ENCODE data around the gene ABCA3.
A peak's percentile ranks its signal among the peaks of the same experiment; 100 is the strongest.
"Not testable (repeated sequence)": the region's sequence is repeated elsewhere in the genome, so short reads cannot be mapped to it uniquely, and the experiment has no call there.

The ABCA3 gene

DNA sequence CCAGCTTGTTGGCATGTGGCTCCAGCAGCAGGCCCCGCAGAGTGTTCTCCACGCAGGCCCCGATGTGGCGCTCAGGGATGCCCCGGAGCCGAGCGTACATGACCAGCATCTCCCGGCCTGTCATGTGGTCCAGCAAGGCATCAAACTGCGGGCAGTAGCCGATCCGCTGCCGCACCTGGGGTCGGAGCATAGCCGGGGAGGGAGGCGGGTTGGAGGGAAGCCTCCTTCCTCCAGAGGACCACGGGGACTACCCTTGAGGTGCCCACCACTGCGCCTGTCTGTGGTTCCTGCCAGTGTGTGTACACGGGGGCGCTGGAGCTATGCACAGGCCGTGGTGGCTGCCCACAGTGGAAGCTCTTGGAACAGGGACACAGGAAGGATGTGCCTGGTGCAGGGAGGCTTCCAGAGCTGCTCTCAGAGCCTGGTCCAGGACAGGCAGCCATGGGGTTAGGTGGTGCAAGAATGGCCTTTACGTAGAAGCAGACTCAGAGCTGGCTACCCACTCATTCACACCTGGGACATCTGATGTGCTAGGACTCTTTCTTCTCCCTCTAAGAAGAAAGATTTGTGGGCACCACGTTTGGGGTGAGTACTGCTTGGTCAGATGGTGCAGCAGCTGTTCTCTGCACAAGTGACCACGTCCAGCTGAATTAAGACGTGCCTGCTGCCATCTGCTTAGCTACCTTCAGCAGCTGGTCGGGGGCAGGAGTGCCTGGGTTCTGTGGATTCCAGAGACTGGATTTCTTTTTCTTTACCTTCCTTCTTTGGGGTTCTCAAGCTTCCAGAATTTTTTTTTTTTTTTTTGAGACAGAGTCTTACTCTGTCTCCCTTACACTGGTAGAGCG lies 61.4 kb downstream of the ABCA3 start:
- no peak for DNase-seq

DNA sequence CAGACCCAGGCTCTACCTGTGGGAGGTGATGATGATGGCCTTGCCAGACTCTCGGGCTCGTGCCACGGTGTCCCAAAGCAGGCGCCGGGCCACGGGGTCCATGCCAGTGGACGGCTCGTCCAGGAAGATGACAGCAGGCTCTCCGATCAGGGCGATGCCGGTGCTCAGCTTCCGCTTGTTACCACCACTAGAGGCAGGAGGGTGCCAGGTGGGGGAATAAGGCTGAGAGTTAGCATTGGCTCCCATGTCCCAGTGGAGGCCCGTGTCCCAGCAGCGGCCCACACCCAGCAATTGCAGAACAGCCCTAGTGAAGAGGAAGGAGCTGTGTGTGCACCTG lies 62.3 kb downstream of the ABCA3 start:
- no peak for DNase-seq

DNA sequence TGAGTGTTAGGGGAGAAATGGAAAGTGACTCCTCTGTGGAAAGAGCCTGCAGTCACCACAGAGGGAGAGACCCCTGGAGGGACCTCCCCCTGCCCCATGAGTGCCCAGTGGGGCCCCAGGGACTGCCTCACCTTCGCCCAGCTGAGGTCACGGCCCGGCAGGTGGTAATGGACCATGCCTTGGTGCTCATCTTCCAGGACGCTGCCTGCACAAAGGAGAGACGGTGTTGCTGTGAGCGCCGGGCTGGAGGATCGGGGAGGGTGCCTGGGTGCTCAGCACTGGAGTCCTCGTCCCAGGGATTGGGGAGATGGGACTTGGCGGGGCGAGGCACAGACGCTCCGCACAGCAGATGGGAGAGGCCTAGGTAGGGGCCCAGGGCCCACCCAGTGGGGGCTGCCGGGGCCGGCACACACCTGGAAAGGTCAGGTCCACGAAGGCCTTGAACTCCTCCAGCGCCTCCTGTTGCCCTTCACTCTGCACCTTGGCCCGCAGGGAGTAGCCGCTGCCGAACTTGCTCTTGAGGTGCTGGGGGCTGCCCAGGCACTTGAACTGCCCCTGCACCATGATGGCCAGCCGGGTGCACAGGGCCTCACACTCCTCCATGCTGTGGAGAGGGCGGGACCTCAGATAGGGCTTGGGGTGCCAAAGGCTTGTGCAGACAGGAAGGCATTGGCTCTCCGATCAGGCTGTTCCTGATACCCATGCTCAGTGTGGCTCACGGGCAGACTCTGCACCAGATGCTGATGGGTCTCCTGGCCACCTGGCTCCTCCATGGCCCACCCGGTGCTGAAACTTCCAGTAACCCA lies 62.9 kb downstream of the ABCA3 start:
- DNase-seq = no peak

DNA sequence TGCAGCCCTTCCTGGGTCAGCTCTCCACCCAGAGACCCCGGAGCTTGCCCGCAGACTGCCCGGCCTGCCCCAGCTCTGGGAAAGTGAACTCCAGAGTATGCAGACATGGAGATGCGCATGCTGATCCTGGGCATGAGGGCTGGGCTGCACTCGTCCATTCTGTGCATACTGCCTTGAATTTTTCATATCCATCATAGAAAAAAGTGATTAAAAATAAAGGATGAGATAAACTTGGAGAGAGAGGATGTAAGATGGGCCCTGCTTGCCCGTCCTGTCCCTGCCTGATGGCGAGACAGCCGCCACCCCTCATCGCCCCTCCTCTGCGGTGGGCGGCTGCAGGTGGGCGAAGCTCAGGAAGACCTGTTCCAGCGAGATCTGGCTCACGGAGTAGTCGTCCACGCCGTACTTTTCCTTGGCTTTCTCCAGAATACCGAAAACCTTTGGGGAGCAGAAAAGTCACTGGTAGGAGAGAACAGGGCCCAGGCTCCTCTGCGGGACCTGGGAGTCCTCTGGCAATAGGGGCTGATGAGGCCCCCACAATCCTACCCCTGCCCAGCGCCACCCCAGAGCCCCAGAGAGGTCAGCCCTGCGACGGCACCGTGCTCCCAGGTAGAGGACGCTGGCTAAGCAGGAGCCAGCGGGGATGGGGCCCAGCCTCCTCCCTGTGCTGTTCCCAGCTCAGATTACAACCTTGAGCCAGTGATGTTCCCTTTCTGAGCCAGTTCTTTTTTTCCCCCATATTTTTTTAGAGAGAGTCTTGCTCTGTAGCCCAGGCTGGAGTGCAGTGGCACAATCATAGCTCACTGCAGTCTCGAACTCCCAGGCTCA lies 63.9 kb downstream of the ABCA3 start:
- no peak for DNase-seq

DNA sequence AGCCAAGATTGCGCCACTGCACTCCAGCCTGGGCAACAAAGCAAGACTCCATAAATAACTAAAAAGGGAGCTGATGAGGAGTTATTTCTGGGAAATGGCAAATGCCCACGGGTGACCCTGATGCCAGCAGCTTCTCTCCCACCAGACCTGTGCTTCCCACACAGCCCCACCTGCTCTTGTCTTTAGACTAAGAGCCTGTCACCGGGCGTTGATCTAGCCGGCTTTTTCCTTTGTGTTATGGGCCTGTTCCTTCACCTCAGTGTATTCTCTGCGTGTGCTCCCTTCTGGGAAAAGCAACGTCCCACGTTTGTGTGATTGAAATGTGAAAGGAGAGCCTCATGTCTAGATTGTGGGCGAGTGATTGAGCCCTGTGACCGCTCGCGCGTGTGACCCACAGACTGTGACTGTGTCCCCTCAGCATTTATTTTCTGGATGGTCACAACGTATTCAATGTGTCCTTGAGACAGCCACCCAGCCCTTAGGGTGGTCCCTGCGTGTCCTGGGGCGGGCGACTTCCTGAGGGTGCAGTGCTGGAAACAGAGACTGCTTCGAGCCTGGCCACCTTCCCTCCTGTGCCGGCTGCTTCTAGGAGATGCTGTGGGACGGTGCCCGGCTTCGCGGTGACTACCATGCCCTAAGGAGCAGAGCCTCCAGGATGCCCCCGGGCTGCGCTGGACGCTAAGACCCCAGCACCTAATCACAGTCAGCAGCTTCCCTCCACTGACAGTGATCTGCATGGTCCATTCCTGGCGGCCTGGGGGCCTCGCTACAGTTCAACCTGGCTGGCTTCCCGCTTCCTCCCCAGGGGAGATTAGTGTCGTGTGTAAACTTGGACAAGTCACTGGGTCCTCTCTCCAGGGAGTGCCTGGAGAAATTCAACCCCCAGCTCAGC lies 64.8 kb downstream of the ABCA3 start:
- DNase-seq = no peak

DNA sequence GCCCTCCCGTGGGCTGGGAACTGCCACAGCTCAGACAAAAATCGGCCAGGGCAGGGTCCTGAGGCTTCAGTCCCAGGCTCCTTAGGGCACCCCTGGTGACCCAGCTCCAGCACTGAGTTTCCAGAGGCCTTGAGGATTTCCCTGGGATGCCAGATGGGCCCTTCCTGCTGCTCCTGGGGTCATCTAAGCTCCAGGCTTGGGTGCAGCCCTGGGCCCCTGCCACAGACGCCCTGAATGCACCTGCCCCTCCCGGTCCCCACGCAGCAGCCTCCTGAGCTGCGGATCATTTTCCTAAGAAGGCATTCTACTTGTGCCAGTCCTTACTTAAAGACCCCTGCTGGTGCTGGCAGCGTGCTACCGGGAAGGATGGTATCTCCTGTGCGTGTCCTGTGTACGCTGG lies 66.6 kb downstream of the ABCA3 start:
- DNase-seq = no peak

DNA sequence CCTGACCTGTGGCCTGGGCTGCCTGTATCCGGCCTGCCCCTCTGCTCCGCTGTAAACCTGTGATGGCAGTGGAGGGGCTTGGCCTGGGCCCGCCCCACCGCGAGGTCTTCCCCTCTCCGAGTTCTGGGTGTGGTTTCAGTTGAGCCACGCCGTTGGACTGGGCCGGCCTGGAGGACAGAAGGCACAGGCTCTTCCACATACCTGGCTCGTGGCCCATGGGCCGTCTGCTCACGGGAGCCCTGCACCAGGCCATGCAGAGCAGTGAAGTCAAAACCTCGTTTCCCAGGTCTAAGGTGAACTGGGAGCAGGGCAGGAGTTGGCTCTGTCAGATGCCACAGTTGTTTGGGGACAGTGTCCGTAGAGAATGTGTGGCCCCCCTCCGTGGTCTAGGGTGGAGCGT lies 67.0 kb downstream of the ABCA3 start:
- DNase-seq = no peak

DNA sequence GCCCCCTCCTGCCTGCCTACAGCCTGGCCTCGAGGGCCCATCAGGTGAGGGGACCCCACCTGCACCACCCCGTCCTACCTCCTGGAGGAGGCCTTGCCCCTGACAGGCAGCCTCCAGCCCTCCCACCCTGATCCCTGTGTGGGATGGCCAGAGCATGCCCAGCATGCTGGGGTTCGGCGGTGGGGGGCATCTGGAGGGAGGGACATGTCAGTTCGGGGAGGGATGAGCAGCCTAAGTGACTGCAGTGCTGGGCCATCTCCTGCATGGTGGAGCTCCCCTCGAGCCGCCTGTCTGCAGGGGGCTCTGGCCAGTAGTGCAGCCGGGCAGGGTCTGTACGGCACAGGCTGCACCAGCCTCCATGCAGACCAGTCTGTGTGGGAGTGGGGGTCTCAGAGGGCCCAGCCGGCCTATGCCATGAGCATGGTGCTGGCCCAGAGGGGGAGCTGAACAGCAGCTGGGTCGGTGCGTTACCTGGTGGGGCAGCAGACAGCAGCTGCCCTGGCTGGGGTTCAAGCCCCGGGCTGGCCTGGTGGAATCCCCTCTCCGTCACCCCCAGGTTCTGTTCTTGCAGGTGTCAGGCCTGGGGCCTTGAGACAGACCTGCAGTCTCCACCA lies 68.6 kb downstream of the ABCA3 start:
- no peak for DNase-seq

DNA sequence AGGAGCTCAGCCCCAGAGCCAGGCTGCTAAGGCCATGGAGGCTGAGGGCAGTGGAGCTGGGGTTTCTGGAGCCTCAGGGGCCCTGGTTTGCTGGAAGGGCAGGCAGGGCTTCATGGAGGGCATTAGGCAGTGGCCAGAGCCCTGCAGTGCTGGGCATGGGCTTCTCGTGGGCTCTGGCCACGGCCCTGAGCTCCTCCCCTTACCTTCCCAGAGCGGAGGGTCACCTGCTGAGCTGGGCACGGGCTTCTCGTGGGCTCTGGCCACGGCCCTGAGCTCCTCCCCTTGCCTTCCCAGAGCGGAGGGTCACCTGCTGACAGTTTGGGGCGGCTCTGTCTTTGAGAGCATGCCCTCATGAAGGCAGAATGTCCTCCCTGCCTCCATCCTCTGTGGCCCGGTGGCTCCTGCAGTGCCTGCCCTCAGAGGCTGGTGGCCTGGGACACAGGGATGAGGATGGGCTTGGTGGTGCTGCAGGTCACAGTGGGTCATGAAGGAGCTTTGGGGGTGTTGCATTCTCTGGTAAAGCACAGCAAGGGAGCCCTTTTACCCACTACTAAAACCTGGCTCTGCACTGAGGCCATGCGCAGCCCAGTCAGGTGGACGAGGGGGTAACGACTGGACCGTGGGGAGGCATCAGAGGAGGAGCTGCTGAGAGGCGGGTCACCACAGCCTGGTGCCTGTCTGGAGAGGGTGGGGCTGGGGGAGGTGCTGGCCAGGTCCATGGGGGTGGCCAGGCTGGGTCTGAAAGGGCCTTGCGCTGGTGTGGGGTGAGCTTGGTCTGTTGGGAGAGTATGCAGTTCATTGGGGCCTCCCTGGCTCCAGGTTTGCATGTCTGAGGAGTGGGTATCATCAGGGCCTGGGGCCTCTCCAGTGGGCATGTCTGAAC lies 69.7 kb downstream of the ABCA3 start:
- DNase-seq = no peak

DNA sequence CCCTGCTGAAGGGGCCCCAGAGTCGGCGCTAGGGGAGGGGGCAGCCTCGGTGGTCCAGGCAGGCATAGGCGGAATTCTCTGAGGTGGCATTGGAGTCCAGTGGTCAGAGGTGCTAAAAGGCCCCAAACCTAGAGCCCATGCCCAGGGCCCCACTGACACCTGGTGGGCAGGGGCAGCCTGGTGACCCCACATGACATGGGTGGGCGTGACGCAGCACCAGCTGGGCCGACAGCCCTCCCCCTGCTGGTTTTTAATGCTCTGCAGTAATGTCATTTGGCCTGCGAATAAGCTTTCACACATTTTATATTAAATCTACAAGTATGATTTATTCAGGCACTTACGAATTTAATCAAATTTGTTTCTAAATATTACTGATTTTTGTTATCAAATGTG lies 70.5 kb downstream of the ABCA3 start:
- DNase-seq = no peak

DNA sequence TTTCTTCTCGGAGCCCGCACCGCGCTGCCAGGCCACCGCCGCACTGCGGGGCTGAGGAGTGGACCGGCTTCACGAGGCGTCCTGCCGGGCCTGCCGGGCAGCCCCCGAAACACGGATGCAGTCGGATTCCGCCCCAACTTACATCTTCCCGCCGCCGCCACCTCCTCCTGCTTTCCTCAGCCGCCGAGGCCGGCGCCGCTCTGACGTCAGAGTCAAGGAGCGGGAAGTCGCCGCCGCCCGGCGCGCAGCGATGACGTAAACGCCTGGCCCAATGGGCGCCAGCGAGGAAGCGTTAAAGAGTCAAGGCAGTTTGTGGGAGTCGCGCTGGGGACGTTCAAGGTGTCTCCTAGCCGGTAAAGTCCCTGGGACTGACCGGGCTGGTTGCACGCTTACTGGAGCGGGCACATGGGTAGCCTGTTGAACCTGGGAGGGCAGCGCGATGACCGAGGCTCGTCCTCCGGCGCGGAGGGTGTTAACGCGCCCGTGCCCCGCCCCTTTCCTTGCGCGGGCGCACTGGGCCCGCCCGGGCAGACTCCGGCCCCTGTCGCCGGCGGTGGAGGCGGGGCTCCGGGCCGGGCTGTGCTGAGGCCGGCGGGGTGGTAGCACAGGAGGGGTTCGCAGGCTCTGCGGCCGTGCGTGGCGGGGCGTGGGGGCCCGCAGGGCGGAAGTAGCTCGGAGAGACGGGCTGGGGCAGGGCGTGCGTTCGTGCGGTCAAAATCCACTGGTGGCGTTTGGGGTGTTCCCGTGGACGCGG lies 72.4 kb downstream of the ABCA3 start, which contains the start of gene RNPS1:
RNPS1 (minus strand) TSS at position 214 of the 754 bp plus-strand sequence. CDS start 3,483 bp downstream, outside the sequence.
- DNase-seq = peak; percentile 89

DNA sequence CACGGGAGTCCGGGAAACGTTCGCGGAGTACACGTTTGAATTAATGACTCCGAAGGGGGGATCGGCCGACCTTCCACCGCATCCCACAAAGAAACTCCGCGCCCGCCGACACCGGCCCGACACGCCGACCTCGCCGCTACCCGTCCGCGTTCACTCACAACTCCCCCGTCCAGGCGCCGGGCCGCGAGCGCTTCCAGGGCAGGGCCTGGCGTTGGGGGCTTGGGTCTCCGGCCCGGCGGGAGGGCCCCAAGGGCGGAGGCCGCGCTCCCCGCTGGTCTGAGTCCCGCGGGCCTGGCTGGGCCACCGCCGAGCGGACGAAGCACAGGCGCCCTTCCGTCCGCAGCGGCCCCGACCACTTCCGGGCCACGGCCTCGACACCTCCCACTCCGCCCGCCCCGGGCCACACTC lies 73.0 kb downstream of the ABCA3 start:
- not testable (repeated sequence) for DNase-seq

DNA sequence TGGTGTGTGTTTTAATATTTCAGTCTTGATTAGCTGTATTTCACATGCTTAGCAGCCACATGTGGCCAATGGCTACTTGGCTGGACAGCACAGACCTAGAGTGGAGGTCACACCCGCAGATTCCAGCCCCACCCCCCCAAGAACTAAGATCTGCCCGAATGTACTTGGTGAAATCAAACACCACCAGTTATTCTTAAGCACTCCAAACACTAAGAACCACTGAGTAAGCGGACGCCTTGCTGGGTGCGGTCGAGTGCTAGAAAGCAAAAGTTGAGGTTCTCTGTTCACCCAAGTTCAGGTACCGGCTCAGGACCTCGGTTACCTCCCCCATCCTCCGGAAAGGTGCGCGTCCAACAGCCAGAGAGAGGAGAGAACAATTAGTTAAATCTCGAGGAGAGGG lies 73.6 kb downstream of the ABCA3 start:
- DNase-seq = not testable (repeated sequence)

DNA sequence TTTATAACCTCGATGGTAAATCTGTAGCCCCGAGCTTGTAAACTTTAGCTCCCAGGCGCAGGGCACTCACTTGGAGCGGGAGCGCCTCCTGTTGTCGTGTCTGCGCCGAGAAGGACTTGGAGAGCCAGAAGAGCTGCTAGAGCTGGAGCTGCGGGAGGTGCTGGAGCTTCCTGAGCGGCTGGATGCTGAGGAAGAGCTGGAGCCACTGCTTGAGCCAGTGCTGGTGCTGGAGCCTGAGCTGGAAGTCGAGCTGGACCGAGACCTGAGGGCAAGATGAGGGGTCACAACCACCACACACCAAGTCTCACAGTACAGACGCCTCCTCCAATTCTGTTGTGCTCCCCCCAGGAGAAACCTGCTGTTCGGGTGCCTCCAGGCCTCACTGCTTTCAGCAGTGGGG lies 77.5 kb downstream of the ABCA3 start:
- not testable (repeated sequence) for DNase-seq

DNA sequence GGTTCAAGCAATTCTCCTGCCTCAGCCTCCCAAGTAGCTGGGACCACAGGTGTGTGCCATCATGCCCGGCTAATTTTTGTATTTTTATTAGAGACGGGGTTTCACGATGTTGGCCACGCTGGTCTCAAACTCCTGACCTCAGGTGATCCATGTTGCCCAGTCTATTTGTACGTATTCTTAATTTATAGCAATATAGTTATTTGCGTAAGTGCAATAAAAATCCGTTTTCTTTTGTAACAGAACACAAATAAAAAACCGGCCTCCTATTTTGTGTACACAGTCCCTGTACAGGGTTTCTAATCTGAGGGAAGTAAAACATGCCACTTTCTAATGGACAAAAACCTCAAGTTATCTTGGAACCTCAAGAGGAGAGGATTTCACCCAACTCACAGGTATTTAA lies 80.3 kb downstream of the ABCA3 start:
- DNase-seq = no peak

DNA sequence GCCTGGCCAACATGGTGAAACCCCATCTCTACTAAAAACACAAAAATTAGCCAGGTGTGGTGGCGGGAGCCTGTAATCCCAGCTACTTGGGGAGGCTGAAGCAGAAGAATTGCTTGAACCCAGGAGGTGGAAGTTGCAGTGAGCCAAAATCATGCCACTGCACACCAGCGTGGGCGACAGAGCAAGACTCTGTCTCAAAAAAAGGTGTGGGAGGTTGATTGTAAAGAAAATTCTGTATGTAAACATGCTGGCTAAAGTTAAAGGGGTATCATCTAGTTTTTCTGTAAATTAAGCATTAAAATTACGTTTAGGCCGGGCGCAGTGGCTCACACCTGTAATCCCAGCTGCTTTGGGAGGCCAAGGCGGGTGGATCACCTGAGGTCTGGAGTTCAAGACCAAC lies 82.0 kb downstream of the ABCA3 start:
- not testable (repeated sequence) for DNase-seq

DNA sequence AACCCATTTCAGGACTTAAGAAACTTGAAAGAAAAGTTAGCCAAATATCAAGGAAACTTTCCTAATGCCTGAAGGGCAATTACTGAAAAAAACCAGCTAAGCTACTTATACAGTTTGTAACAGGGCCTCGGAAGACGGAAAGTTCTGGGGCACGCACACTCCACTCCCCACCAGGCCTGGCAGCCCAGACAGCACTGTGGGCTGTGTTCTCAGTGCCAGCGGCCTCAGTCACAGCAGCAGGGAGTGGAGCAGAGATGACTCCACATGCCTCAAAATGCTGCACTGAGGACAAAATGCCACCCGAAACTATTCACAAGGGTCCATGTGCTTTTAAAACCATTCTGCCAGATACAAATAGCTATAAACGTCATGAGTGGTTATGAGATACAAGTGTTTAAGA lies 82.8 kb downstream of the ABCA3 start:
- DNase-seq = no peak

DNA sequence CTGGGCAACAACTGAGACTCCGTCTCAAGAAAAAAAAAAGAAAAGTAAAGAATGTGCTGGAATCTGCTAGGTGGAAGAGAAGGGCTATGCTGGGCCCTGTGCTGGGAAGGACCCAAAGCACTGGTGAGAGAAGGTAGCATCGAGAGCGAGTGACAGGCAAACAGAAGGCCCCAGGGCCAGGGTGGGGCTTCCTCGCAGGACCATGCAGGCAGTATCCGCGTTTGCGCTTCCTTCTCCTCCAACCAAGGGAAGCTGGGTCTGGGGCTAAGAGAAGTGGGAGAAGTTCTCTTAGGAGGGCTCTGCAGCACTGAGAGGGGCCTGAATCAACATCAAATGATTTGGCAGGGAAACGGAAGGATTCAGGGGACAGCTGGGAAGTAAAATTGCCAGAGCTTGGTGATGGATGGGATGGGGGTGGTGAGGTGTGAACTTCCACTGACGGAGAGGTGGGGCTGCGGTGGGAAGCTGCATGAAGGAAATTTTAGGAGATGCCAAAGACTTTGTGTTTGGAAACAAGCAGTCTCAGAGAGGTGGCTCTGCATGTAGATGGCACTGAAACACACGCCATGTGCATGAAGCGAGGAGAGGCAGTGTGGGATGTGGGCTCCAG lies 83.9 kb downstream of the ABCA3 start:
- DNase-seq = no peak

DNA sequence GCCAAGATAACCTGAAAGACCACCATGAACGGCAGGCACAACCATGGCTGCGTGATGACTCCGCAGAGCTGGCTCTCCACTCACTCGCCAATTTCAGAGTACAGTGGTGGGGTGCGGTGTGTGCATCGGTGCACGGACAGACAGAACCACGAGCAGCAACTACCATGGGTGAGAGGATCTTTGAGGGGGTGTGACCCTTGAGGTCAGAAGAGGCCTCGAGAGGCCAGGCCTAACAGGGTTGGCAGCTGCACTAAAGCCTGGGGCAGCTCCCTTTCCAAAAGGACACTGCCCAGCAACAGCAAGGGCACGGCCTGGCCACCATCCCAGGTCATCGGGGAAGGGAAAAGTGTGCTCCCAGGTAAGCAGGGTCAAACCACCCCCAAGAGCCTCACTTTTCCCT lies 87.2 kb downstream of the ABCA3 start:
- DNase-seq = no peak

DNA sequence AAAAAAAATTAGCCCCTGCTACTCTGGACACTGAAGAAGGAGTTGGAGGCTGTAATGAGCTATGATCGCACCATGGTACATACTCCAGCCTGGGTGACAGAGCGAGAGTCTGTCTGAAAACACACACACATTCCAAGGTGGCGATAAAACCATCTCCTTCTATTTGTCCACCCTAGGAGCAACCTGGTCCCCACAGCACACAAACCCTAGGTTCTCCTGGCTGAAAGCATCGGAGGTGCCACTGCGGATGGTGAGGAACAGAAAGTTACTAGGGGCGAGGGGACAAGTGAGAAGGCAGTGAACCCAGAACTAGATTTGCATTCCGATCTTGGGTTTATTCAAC lies 87.8 kb downstream of the ABCA3 start:
- no peak for DNase-seq

Measured in effector CD8-positive, alpha-beta T cell (primary cell).